Activated CD4-positive, alpha-beta T cell treated with anti-CD3 and anti-CD28 coated beads, Interleukin-2, amount 50 U/mL, for 48 hours (primary cell): Measurements from ENCODE around the gene TMEM39A.

Source experiments
- DNase-seq, 2 experiments: peaks; one replicate each; pipeline ENCODE4 v3.0.0-alpha.2; 2020

The TMEM39A gene

GRCh38 chr3:119395923-119396358 lies 67.5 kb downstream of the TMEM39A start:
- peak in 1 of 2 experiments; percentile 5 for DNase-seq

- DNase-seq = no peak
These were observed 74.8 kb downstream of the TMEM39A start for GRCh38 chr3:119388577-119388976.

- DNase-seq = no peak
These were observed 81.3 kb downstream of the TMEM39A start for GRCh38 chr3:119382134-119382533.

GRCh38 chr3:119380697-119381096 lies 82.7 kb downstream of the TMEM39A start:
- DNase-seq = no peak
